HTR-8/SVneo (cell line): ENCODE results near the gene LCE3B.
"Not testable (repeated sequence)": the region's sequence is repeated elsewhere in the genome, so short reads cannot be mapped to it uniquely, and the experiment has no call there.

Source experiments
- DNase-seq: peaks from one replicate; pipeline ENCODE4 v3.0.0; 2011; ENCODE audit warnings: low spot score, mixed read lengths; ENCODE audit not compliant: insufficient read length
- FAIRE-seq: peaks from 2 replicates; lab custom pipeline; 2011; peaks lifted over from hg19 to GRCh38; lab: Jason Lieb, UNC

Gene LCE3B, protein sequence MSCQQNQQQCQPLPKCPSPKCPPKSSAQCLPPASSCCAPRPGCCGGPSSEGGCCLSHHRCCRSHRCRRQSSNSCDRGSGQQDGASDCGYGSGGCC

DNA sequence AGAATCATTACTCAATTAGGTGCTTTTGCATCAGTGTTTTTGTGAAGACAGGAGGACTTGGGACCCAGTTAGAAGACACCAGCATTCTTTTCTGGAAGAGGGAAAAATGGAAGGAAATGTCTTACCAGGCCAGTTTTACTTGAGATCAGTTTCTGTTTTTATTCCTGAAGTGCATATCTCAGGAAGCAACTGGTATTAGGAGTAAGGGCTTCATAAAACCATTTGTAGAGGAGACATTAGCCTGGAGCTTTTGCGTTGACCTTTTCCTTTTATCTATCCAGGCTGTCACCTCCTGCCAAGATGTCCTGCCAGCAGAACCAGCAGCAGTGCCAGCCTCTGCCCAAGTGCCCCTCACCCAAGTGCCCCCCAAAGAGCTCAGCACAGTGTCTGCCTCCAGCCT is at the start of gene LCE3B:
LCE3B (plus strand) TSS at position 301 of the 400 bp plus-strand sequence; CDS start at position 301, 0 bp downstream.
- DNase-seq (no peak), FAIRE-seq (no peak)

DNA sequence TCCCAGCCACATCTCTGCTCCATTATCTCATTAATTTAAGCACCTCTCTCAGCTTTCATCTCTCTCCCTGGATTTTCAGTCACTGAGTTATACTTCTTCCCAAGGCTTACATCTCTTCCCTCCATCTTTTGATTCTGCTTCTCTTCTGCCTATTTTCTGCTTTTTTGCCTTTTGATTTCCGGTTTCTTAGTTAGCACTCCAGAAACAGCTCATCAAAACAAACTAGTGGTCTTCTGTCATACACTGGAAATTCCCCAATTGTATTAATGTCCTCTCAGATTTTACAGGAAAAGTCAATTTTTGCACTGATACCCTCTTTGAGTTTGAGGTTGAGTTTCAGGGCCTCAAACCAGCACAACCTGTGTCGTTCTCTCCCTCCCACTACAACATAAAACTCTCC is 48.5 kb upstream of the LCE3B start:
- FAIRE-seq (no peak), DNase-seq (no peak)

DNA sequence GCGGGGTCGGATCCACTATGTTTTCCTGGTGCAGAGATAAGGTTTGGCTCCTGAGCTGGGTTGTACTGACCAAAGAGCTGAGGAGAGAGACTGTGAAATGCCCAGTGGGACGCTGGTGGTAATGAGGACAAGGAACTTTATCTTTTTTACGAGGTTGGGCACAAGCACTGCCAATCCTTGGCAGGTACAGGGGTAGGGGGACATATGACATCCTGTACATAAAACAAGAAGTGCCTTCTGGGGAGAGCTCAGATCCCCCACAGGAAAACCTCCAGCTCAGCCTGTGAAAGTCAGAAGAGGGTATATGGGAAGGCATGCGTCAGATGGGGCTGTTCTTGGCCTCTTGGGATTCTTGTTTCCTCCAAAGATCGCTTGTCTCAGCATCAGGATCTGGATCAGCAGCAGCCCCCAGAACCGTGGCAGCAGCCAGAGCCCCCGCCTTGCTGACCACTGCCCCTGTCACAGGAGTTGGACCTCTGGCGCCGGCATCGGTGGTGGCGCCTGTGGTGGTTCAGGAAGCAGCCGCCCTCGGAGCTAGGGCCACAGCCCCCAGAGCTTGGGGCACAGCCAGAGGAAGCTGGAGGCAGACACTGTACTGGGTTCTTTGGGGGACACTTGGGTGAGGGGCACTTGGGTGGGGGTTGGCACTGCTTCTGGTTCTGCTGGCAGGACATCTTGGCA is 47.9 kb upstream of the LCE3B start:
- FAIRE-seq (no peak), DNase-seq (no peak)

DNA sequence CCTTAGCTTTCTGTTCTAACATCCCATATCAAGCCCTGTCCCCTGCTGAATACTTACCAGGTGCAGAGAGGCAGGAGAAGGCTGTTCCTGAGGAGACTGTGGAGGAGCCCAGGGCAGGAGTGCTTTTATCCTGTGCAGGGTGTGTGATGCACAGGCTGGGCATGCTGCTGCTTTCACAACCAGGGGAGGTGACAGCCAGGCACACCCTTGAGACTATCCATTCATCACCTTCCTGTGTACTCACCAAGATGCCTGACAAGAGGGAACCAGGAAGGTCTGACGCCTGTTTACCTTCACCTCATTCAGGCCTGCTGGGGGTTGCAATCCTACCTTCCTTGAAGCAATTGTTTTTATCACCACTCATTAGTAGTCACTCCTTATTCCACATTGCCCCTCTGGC is 46.9 kb upstream of the LCE3B start, which contains the start of gene LCE3E:
LCE3E (minus strand) TSS at position 100 of the 400 bp plus-strand sequence. CDS start 572 bp downstream, outside the sequence.
- no peak for DNase-seq
- FAIRE-seq = no peak

DNA sequence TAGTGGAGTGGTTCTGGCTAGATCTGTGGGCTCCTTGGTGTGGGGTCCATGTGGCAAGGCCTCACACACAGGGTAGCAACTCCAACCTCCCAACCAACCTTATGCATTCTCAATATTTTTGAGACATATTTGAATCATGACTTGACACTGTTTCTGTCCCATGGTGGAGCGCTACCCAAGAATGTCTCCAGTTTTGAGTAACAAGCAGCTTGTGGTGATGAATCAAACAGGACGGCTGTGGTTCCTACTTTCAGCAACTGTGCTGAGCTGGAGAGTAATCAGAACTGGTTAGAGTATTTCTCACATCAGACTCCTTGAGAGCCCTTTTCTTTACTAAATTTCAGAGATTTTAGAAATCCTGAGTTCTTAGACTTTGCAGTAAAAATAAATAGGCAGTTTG is 36.4 kb upstream of the LCE3B start:
- DNase-seq (no peak), FAIRE-seq (no peak)

DNA sequence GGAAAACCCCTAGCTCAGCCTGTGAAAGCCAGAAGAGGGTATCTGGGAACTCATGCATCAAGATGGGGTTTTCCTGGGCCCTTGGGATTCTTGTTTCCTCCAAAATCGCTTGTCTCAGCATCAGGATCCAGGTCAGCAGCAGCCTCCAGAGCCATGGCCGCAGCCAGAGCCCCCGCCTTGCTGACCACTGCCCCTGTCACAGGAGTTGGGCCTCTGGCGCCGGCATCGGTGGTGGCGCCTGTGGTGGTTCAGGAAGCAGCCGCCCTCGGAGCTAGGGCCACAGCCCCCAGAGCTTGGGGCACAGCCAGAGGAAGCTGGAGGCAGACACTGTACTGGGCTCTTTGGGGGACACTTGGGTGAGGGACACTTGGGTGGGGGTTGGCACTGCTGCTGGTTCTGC is 34.1 kb upstream of the LCE3B start:
- DNase-seq, FAIRE-seq: not testable (repeated sequence)

DNA sequence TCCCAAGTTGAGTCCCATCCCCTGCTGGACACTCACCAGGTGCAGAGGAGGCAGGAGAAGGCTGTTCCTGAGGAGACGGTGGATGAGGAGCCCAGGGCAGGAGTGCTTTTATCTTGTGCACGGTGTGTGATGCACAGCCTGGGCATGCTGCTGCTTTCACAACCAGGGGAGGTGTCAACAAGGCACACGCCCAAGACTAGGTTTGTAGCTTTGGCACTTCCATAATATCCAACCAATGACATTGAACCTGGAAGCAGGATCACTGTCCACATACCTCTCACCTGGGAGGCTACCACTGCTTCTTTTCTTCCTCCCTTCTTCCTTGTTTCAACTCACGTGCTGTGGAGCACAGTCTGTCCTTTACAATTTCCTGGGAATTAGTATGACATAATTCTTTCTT is 33.2 kb upstream of the LCE3B start, which contains the start of gene LCE3D:
LCE3D (minus strand) TSS at position 84 of the 400 bp plus-strand sequence. CDS start 580 bp downstream, outside the sequence.
- FAIRE-seq (no peak), DNase-seq (no peak)

DNA sequence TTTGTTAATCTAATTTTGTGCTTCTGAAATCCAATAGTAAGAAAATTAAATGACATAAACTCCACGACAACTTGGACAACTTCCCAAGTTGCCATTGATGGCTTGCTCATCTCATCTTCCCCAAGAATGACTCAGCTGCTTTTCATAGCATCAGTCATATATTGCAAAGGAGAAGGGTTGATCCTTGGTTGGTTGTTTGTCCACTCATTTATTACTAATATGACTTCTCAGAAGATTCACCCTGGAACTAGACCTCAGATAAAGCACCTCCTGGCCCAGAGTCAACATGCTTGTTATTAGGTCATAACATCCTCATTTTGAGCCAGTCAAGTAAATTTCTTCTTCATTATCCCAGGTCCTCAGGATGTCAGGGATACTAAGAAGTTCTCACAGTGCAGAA is 31.0 kb upstream of the LCE3B start:
- DNase-seq (no peak), FAIRE-seq (no peak)

DNA sequence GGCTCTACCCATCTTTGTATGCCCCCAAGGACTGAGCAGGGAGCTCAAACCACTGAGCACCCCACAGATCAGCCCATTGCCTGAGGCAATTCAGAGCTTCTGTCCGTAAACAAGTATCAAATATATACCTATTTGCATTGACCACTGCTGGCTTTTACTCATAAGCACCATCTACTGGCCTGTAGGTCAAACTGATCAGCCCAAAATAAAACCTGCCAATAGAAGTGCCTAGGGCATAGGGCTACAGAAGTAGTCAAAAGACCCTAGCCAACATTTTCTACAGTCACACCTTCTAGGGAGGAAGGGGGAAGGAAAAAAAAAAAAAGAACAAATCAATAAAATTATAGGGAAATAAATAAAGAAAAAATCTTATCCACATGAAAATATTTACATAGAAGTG is 28.0 kb upstream of the LCE3B start:
- no peak for DNase-seq
- FAIRE-seq = no peak

DNA sequence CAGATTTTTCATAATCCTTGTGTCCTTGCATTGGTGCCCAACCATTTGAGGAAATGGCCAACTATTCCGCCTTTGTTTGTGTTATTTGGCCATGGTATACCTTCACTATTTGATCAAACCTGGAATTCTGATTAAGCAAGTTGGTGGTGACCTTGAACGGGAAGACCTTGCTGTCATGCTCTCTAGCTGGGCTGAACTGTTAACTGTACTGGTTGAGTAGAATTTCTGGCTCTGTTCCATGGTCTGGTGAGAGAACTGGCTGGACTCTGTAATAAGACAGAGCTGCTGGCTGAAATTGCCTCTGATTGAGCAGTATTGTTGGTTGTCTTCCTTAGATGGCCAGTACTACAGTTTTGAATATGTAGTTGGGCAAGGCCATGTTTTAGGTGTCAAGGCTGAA is 16.6 kb upstream of the LCE3B start:
- DNase-seq (no peak), FAIRE-seq (no peak)

DNA sequence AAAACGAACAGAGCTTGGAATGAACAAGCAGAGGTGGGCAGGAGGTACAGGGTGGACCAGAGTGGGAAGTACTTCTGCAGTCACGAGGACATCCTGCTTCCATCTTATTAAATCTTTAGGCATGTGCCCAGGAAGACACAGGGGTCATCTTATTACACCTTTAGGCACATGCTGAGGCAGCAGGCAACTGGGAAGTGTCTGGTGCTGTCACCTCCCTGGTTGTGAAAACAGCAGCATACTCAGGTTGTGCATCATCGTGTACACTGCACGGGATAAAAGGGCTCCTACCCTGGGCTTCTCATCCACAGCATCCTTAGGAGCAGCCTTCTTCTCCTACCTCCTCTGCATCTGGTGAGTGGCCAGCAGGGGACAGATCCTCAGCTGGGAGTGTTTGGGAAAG is 13.7 kb upstream of the LCE3B start, which contains the start of gene LCE3C:
LCE3C (plus strand) TSS at position 301 of the 400 bp plus-strand sequence. CDS start 498 bp downstream, outside the sequence.
- no peak for DNase-seq
- FAIRE-seq = no peak

DNA sequence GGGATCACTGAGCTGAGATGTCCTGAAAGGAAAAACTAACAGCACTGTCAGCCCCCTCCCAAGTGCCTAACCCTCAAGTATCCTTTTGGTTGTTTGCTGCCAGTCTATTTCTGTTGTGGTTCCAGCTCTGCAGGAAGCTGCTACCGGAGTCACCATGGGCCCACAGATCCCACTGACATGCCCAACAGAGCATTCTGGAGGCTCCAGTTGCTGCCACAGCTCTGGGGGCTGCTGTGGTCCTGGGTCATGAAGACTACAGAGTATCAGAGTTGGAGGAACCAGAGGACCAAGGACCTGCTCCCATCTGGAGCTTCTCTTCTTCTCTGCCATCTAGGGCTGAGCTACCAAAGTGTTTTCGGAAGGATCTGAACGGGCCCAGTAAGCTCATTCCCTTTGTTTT is 8.4 kb downstream of the LCE3B start:
- FAIRE-seq (no peak), DNase-seq (no peak)

DNA sequence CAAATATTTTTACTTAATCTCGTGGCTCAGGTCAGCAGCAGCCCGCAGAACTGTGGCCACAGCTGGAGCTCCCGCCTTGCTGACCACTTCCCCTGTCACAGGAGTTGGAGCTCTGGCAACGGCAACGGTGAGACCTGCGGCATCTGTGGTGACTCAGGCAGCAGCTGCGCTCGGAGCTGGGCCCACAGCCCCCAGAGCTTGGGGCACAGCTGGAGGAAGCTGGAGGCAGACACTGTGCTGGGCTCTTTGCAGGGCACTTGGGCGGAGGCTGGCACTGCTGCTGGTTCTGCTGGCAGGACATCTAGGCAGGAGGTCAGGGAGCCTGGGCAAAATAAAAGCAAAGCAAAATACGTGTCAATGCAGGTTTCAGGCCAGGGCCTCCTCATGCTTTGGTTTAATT is 9.2 kb downstream of the LCE3B start, which contains the start of gene LCE3A:
LCE3A (minus strand) TSS at position 301 of the 400 bp plus-strand sequence; CDS start at position 301, 0 bp downstream.
- FAIRE-seq (no peak), DNase-seq (no peak)

DNA sequence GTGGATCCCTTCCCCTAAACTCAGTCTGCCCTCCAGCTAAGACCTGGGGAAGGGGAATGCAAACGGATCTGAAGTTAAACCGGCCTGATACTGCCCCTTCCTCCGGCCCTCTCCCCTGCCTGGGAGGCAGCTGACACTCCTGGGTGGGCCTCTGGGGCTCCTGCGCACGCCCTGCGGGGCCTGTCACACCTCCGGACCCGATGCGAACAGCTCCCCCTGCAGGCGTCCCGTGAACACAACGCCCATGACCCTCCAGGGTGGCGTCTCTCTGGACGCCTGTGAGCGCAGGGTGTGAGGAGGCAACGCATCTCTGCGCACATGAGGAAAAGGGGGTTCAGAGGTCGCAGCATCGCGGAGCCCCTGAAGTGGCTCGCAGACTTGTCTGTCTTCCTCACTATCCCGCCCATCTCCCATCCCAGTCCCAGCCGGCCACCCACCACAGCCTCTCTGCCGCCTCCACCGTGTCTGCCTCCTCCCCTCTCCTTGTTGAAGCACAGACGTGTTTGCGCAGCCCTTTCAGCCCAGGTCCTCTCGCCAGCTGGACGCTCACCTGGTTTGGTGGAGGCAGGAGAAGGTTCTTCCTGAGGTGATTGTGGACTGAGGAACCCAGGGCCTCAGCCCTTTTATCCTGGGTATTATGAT is 9.7 kb downstream of the LCE3B start:
- DNase-seq (no peak), FAIRE-seq (no peak)

DNA sequence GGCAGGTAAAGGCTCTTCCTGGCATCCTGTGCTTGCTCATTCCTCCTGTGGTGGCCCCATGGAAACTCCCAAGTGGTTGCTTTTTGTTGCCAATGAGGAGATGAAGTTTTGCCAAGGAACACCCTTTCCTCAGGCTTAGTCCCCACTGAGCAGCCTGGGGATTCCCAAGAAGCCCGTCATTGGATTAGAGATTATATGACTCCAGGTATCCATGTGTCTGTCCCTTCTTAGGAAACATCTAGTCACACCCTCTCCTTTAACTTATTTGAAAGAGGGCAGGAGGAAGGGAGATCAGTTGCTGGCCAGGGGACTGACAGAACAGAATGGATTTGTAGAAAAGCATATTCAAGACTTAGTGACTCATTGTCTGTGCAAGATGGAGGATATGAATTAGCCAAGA is 13.1 kb downstream of the LCE3B start:
- DNase-seq (no peak), FAIRE-seq (no peak)

DNA sequence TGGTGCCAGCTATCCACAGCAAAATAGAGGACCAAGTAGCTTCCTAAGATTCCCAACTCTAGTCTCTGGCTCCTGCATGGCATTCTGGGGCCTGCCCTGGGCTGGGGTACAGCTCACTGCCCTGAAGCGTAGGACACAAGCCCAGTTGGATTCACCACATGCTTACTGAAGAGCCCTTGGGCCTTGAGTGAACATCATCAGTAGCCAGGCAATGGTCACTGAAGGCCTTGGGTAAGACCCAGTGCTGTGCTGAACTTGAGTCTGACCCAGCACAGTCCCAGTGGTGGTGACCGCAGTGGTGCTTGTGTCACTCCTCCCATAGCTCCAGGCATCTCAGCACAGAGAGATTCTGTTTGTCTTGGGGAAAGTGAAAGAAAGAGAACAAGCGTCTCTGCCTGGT is 17.0 kb downstream of the LCE3B start:
- no peak for FAIRE-seq

DNA sequence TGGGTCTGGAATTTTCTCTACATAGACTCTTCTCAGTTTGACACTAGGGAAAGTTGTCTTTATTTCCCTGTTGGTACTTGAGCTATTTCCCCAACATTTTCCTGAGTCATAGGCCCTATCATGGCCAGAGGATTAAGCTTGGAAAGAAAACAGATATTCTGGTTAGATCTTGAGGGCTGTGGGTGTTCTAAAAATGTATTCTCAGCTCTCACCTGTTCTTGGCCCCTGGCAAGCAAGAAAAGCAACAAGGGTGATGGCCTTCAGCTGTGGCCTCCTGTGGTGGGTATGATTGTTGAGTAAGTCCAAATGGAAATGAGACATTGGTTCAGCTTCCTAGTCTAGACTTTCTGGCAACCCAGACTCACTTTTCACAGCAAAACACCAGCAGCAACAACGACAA is 26.7 kb downstream of the LCE3B start:
- no peak for DNase-seq
- no peak for FAIRE-seq

More for the DNA sequence above, 17.0 kb downstream of the LCE3B start:
- no peak for DNase-seq

DNA sequence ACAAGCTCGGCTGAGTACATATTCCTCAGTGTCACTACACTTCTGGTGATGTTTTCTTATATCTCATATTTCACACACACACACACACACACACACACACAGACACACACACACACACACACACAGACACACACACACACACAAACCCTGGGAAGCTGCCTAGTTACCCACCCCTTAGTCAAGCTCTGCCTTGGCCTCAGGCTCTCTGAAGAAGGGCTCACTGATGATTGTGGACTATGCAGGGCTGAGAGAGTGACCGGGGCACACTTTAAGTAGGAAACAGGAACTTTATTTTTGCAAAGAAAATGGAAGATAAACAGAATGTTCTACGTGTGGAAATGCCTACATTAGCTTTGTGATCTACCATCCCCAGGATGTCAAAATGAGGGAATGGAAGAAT is 30.3 kb downstream of the LCE3B start:
- no peak for FAIRE-seq
- DNase-seq = no peak

DNA sequence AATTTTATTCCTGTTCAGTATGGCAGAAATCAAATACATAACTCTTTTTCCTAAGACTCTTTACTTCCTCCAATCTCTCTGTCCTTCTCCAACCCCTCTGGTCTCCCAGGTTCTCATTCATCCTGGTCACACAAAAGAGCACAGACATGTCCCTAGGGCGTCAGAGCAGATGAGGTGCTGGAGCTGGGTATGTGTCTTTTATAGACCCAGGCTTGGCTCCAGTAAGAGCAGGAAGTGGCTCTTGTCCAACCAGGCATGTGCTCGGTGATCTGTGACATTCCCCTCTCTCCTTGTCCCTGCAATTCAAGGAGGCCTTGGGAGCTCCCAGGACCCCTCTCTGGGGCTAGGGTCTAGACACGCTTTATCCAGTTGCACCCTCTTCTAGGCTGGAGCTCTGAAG is 31.5 kb downstream of the LCE3B start:
- no peak for FAIRE-seq

DNA sequence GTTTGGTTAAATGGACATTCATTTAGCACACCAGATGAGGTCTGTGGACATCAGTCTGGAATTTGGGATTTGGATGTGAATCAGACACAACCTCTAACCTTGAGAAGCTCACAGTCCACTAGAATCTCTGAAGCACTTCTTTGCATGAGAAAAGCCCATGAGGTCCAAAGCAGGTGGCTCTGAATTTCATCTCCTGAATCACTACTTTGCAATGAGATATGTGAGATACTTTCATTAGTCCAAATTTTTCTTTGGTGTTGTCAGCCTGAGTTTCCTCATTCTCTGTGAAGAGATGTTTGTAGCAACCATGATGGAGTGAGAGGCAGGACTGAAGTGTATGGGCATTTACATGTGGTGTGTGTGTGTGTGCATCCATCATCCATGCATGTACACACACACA is 33.0 kb downstream of the LCE3B start:
- FAIRE-seq = no peak
- DNase-seq = no peak

More for the DNA sequence above, 31.5 kb downstream of the LCE3B start:
- no peak for DNase-seq

DNA sequence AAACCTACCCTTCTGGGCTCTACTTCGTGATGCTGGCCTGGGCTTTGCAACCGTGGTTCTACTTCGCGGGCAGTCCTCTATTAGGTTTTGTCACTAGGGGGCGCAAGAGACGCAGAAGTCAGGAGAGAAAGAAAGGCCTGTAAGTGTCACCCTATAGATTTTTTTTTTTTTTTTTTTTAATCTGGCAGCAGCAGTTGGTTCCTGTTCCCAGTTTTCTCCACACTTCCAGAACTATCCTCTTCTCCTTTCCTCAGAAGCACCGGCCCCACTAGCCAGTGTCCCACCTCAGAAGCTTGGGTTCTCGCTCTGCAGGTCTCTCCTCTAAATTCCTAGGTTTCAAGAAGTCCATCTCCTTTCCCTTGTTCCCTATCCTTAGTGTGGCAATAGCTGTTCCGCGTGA is 40.5 kb downstream of the LCE3B start:
- DNase-seq (peak; percentile 17), FAIRE-seq (no peak)
